Right lobe of liver (tissue), 6 donors: Measurements from ENCODE around the gene PLEKHA5. TPM values are rescaled to one million over a fixed set of nuclear protein-coding genes. Genes with fewer than 3 reads are reported as not detected.

ENCODE experiments used
- ATAC-seq, 4 donors: fragments of 200-7000 bp; cut with Tn5 transposase; one replicate each; pipeline ENCODE4 v1.9.1; 2020; ENCODE audit warnings: mild to moderate bottlenecking in 4 of 4, moderate library complexity in 4 of 4
- DNase-seq, 3 donors: peaks; one replicate each; pipeline ENCODE4 v3.0.0-alpha.2; 2020
- H3K27ac ChIP-seq, 3 donors: fragments of 200-600 bp; one replicate each; pipeline ENCODE4 v1.8.0; 2022
- H3K27me3 ChIP-seq, 2 donors: fragments of 200-600 bp; one replicate each; pipeline ENCODE4 v1.8.0; 2022
- H3K36me3 ChIP-seq, 4 donors: fragments of 200-600 bp; sonication (generic) in 1 of 4; one replicate each; pipeline versions ENCODE4 v1.5.1 to v1.8.0; 2017 to 2022; ENCODE audit warnings: control low read depth in 1 of 4
- H3K4me1 ChIP-seq, 4 donors: fragments of 200-600 bp; sonication (generic) in 1 of 4; one replicate each; pipeline versions ENCODE4 v1.5.1 to v1.8.0; 2017 to 2022; ENCODE audit warnings: control low read depth in 1 of 4
- H3K4me3 ChIP-seq, 3 donors: fragments of 200-600 bp; one replicate each; pipeline ENCODE4 v1.8.0; 2022
- H3K9me3 ChIP-seq, 4 donors: fragments of 200-600 bp; sonication (generic) in 1 of 4; one replicate each; pipeline versions ENCODE4 v1.5.1 to v1.8.0; 2017 to 2022; ENCODE audit warnings: control low read depth in 1 of 4
- POLR2A ChIP-seq: fragments of 450-650 bp; IDR thresholded peaks from one replicate; pipeline ENCODE4 v1.6.1; 2017; ENCODE audit warnings: antibody characterized with exemption, mild to moderate bottlenecking
- WGBS: methylation state at CpG from one replicate; pipeline ENCODE4 v1.1.6; 2018; ENCODE audit warnings: low coverage, low lambda C conversion rate; ENCODE audit not compliant: insufficient coverage; ENCODE audit errors: missing lambda C conversion rate; 5-methylcytosine and 5-hydroxymethylcytosine counted together
- intact Hi-C, 2 donors: fragments of 100-400 bp; cut with DNase I; formaldehyde crosslinking; loops; one replicate each; pipeline versions ENCODE4 v1.11.2 to v1.14.1; 2022
- total RNA-seq, 6 experiments: library from RNA; depleted of rRNA in 2 of 6; stranded (reverse); fragments of >200 nt in 2 of 6; fragmentation: NEBNext Ultra II Directional in 3 of 6; extraction: Animal tissue kit (Norgen Biotek cat#: 25700) in 3 of 6; gene quantifications; one replicate each; pipeline versions ENCODE4 v1.1.0 to v1.2.4, GENCODE V29; 2016 to 2023
- TF ChIP-seq, protein P1 (sequence below), 4 donors: fragments of 200-600 bp in 3 of 4; fragments of 450-650 bp in 1 of 4; IDR thresholded peaks; one replicate each; pipeline versions ENCODE4 v1.5.1 to v1.8.0; 2016 to 2022; ENCODE audit warnings: antibody characterized with exemption in 4 of 4, mild to moderate bottlenecking in 2 of 4
- donor health status: DM: no; HTN: yes; CAD: no.
- donor health status: DM: no; HTN: no; CAD: no.
- donor health status: DM: no; HTN: no; CAD: no.
- donor health status: DM: no; HTN: yes; CAD: no.
- donor health status: DM: no; HTN: yes; CAD: no.

Gene PLEKHA5
- total RNA-seq, 6 experiments from 2014 or later, result 14.7 to 18.7 (median 15.8) TPM

GRCh38 chr12:19312637-19313036 is 183.1 kb downstream of the PLEKHA5 start:
- H3K27ac ChIP-seq, result no peak overlapping the region
- intact Hi-C loops, result no loop called here
- WGBS, result 79% methylated on average over 2 of the region's 2 CpGs
- no peaks in the 10 kb centered on the region for H3K9me3 ChIP-seq
- ATAC-seq (no peak), DNase-seq (no peak)
- no peaks in the 10 kb centered on the region for H3K27me3 ChIP-seq
- no peaks in the 10 kb centered on the region for H3K36me3 ChIP-seq
- no peak overlapping the region for H3K4me3 ChIP-seq
- TF ChIP-seq, protein P1, sequence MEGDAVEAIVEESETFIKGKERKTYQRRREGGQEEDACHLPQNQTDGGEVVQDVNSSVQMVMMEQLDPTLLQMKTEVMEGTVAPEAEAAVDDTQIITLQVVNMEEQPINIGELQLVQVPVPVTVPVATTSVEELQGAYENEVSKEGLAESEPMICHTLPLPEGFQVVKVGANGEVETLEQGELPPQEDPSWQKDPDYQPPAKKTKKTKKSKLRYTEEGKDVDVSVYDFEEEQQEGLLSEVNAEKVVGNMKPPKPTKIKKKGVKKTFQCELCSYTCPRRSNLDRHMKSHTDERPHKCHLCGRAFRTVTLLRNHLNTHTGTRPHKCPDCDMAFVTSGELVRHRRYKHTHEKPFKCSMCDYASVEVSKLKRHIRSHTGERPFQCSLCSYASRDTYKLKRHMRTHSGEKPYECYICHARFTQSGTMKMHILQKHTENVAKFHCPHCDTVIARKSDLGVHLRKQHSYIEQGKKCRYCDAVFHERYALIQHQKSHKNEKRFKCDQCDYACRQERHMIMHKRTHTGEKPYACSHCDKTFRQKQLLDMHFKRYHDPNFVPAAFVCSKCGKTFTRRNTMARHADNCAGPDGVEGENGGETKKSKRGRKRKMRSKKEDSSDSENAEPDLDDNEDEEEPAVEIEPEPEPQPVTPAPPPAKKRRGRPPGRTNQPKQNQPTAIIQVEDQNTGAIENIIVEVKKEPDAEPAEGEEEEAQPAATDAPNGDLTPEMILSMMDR (IDR thresholded peaks at IDR 0.05), result no peak
- TF ChIP-seq POLR2A, result no peak
- H3K4me1 ChIP-seq, result no peaks in the 10 kb centered on the region

- Histone ChIP-seq H3K36me3 (peaks cover 0 to 5% (median 0%) of the 10 kb centered on the region in 4 donors), H3K27me3 (no peaks in the 10 kb centered on the region), H3K4me1 (no peaks in the 10 kb centered on the region), H3K27ac (no peak overlapping the region), H3K4me3 (no peak overlapping the region), H3K9me3 (no peaks in the 10 kb centered on the region)
- ATAC-seq (no peak), DNase-seq (no peak)
- WGBS, result 85% methylated on average over 2 of the region's 2 CpGs
- TF ChIP-seq, protein P1 (IDR thresholded peaks at IDR 0.05), result no peak
- no peak for TF ChIP-seq POLR2A
- intact Hi-C loops, result no loop called here
These were observed 186.9 kb downstream of the PLEKHA5 start for GRCh38 chr12:19316425-19316824.

DNA sequence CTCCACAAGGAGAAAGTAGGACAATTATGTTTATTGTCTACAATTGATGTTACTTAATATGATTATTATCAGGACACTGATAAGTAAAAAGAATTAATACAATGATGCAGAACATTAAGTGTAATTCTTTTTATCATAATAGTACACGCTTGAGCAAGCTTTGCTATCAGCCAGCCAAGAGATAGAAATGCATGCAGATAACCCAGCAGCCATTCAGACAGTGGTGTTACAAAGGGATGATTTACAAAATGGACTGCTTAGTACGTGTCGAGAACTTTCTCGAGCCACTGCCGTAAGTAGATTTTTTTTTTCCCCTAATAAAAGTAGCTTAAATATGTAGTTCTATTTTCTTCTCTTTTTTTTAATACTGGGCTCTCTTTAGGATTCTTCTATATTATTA is 192.8 kb downstream of the PLEKHA5 start:
- Histone ChIP-seq H3K4me1 (peaks cover 0 to 4% (median 0%) of the 10 kb centered on the region in 4 donors), H3K27ac (no peak overlapping the region), H3K27me3 (no peaks in the 10 kb centered on the region), H3K9me3 (no peaks in the 10 kb centered on the region), H3K4me3 (no peak overlapping the region), H3K36me3 (peaks cover 0 to 14% (median 0%) of the 10 kb centered on the region in 4 donors)
- DNase-seq (no peak), ATAC-seq (no peak)
- intact Hi-C loops, result no loop called here
- WGBS, result 82% methylated on average over 5 of the region's 5 CpGs
- no peak for TF ChIP-seq POLR2A
- TF ChIP-seq, protein P1 (IDR thresholded peaks at IDR 0.05), result no peak

GRCh38 chr12:19323805-19324204 is 194.3 kb downstream of the PLEKHA5 start:
- Histone ChIP-seq H3K4me3 (no peak overlapping the region), H3K36me3 (peaks cover 0 to 14% (median 0%) of the 10 kb centered on the region in 4 donors), H3K27ac (no peak overlapping the region), H3K9me3 (no peaks in the 10 kb centered on the region), H3K27me3 (no peaks in the 10 kb centered on the region), H3K4me1 (peaks cover 0 to 4% (median 0%) of the 10 kb centered on the region in 4 donors)
- intact Hi-C loops, result no loop called here
- no peak for TF ChIP-seq POLR2A
- TF ChIP-seq, protein P1 (IDR thresholded peaks at IDR 0.05), result no peak
- DNase-seq, result no peak
- 33% methylated on average over 2 of the region's 2 CpGs for WGBS
- ATAC-seq, result no peak

DNA sequence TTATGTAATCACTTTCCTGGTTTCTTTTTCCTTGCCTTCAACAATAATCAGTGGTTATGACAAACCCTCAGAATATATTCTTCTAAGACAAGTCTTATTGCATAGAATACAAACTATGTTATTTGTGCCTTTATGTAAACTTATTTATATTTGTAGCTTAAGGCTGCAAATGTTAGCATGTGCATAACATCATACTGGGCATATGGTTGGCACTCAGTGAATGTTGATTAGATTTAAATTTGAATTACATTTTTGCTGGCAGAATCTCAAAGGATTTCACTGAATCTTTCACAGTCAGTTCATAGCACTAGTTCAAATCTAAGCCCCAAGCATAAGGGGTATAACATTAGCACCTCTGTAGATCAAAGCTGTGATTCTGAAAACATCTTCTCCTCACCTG is 196.6 kb downstream of the PLEKHA5 start:
- no peak for DNase-seq
- Histone ChIP-seq H3K27ac (no peak overlapping the region), H3K4me1 (peaks cover 0 to 4% (median 0%) of the 10 kb centered on the region in 4 donors), H3K27me3 (no peaks in the 10 kb centered on the region), H3K4me3 (no peak overlapping the region), H3K9me3 (no peaks in the 10 kb centered on the region), H3K36me3 (peaks cover 0 to 9% (median 0%) of the 10 kb centered on the region in 4 donors)
- TF ChIP-seq, protein P1 (IDR thresholded peaks at IDR 0.05), result no peak
- TF ChIP-seq POLR2A, result no peak
- ATAC-seq, result no peak
- intact Hi-C loops, result no loop called here
